CD14-positive monocyte (primary cell): ENCODE data around the gene NDUFS2. TPM values are rescaled to one million over a fixed set of nuclear protein-coding genes. Genes with fewer than 3 reads are reported as not detected.
"Not testable (repeated sequence)": the region's sequence is repeated elsewhere in the genome, so short reads cannot be mapped to it uniquely, and the experiment has no call there.

Source experiments
- DNase-seq, 3 donors: peaks; one replicate each; pipeline ENCODE4 v3.0.0-alpha.2; 2011 to 2022
- H2AFZ ChIP-seq: 2 replicates; pipeline ENCODE4 v1.6.0; 2012; ENCODE audit warnings: mild to moderate bottlenecking, low read depth, low read length, inconsistent platforms; ENCODE audit not compliant: insufficient read depth, poor library complexity, severe bottlenecking
- H3K27ac ChIP-seq, 2 donors: 1 replicate in 1 of 2; 2 replicates in 1 of 2; pipeline ENCODE4 v1.5.1; 2012 to 2013; ENCODE audit warnings: low read length in 2 of 2, control low read depth in 1 of 2, inconsistent platforms in 1 of 2, low read depth in 1 of 2, mild to moderate bottlenecking in 1 of 2
- H3K27me3 ChIP-seq, 2 donors: one replicate each; pipeline versions ENCODE4 v1.6.0 to v1.6.1; 2011 to 2013; ENCODE audit warnings: low read length in 2 of 2; ENCODE audit not compliant: control insufficient read depth in 2 of 2, insufficient read depth in 2 of 2
- H3K36me3 ChIP-seq, 2 donors: replicated peaks in 1 of 2; 1 replicate in 1 of 2; 2 replicates in 1 of 2; pipeline versions ENCODE4 v1.5.1 to v1.6.1; 2012 to 2013; ENCODE audit warnings: low read length in 2 of 2, control low read depth in 1 of 2, inconsistent platforms in 1 of 2, mild to moderate bottlenecking in 1 of 2; ENCODE audit not compliant: insufficient read depth in 2 of 2, control insufficient read depth in 1 of 2
- H3K4me1 ChIP-seq, 2 donors: 1 replicate in 1 of 2; 2 replicates in 1 of 2; pipeline versions ENCODE4 v1.5.1 to v1.6.1; 2012 to 2013; ENCODE audit warnings: low read length in 2 of 2, control low read depth in 1 of 2, inconsistent platforms in 1 of 2, mild to moderate bottlenecking in 1 of 2, moderate library complexity in 1 of 2; ENCODE audit not compliant: insufficient read depth in 2 of 2, control insufficient read depth in 1 of 2
- H3K4me2 ChIP-seq: replicated peaks from 2 replicates; pipeline ENCODE3; 2012; ENCODE audit warnings: low read length, moderate library complexity, mild to moderate bottlenecking; ENCODE audit not compliant: poor library complexity, severe bottlenecking; ENCODE audit errors: extremely low read depth
- H3K4me3 ChIP-seq, 3 experiments: fragments of 200-600 bp in 1 of 3; sonication (generic) in 1 of 3; replicated peaks in 1 of 3; 1 replicate in 2 of 3; 2 replicates in 1 of 3; pipeline ENCODE4 v1.5.1; 2011 to 2013; ENCODE audit warnings: low read length in 3 of 3, mild to moderate bottlenecking in 3 of 3, control low read depth in 2 of 3, low read depth in 2 of 3, inconsistent platforms in 1 of 3, moderate library complexity in 1 of 3
- H3K79me2 ChIP-seq: 2 replicates; pipeline ENCODE4 v1.6.0; 2012; ENCODE audit warnings: mild to moderate bottlenecking, control low read depth, inconsistent platforms, low read length, moderate library complexity; ENCODE audit not compliant: insufficient read depth
- H3K9ac ChIP-seq: 2 replicates; pipeline ENCODE4 v1.6.0; 2017; ENCODE audit warnings: low read length, mild to moderate bottlenecking; ENCODE audit not compliant: insufficient read depth, poor library complexity, severe bottlenecking
- H3K9me3 ChIP-seq, 2 donors: replicated peaks in 1 of 2; 1 replicate in 1 of 2; 2 replicates in 1 of 2; pipeline versions ENCODE4 v1.5.1 to v1.6.1; 2012 to 2013; ENCODE audit warnings: low read length in 2 of 2, control low read depth in 1 of 2; ENCODE audit not compliant: control insufficient read depth in 1 of 2, insufficient read depth in 1 of 2
- H4K20me1 ChIP-seq: 2 replicates; pipeline ENCODE4 v1.6.0; 2012; ENCODE audit warnings: mild to moderate bottlenecking, low read length, control low read depth, moderate library complexity; ENCODE audit not compliant: insufficient read depth
- H3K27ac Mint-ChIP-seq, 7 donors: one replicate each; pipeline ENCODE4 v1.8.0; 2020; ENCODE audit warnings: mild to moderate bottlenecking in 7 of 7, mixed read lengths in 7 of 7, moderate library complexity in 6 of 7, inconsistent platforms in 2 of 7
- H3K27me3 Mint-ChIP-seq, 3 donors: one replicate each; pipeline ENCODE4 v1.8.0; 2021 to 2022; ENCODE audit warnings: low read depth in 3 of 3, mild to moderate bottlenecking in 3 of 3, mixed read lengths in 3 of 3, moderate library complexity in 3 of 3, inconsistent platforms in 1 of 3
- H3K36me3 Mint-ChIP-seq, 2 donors: one replicate each; pipeline ENCODE4 v1.8.0; 2020; ENCODE audit warnings: mixed read lengths in 2 of 2, inconsistent platforms in 1 of 2, mild to moderate bottlenecking in 1 of 2
- H3K4me1 Mint-ChIP-seq: one replicate; pipeline ENCODE4 v1.8.0; 2020; ENCODE audit warnings: mild to moderate bottlenecking, mixed read lengths
- H3K4me3 Mint-ChIP-seq, 2 donors: one replicate each; pipeline ENCODE4 v1.8.0; 2020; ENCODE audit warnings: mild to moderate bottlenecking in 2 of 2, mixed read lengths in 2 of 2, moderate library complexity in 1 of 2
- H3K9me3 Mint-ChIP-seq, 7 donors: one replicate each; pipeline ENCODE4 v1.8.0; 2020 to 2022; ENCODE audit warnings: mixed read lengths in 7 of 7, mild to moderate bottlenecking in 6 of 7, moderate library complexity in 6 of 7, inconsistent platforms in 2 of 7
- WGBS: methylation state at CpG from one replicate; pipeline ENCODE4 v1.1.5; 2013; ENCODE audit warnings: missing lambda C conversion rate; ENCODE audit not compliant: insufficient coverage; 5-methylcytosine and 5-hydroxymethylcytosine counted together
- intact Hi-C, 2 donors: fragments of 100-400 bp; cut with micrococcal nuclease; formaldehyde crosslinking; loops; one replicate each; pipeline versions ENCODE4 v1.15.0 to v1.15.1; 2023
- polyA plus RNA-seq, 3 donors: library from polyadenylated mRNA; depleted of rRNA in 1 of 3; unstranded in 2 of 3; stranded (reverse) in 1 of 3; fragments of 300-500 nt in 2 of 3; fragments of >200 nt in 1 of 3; fragmentation: Illumina TruSeq in 2 of 3; gene quantifications; 1 replicate in 2 of 3; 2 replicates in 1 of 3; pipeline ENCODE4 v1.2.3, GENCODE V29; 2012 to 2021

The NDUFS2 gene
- polyA plus RNA-seq, 3 donors: 87.5 to 119 (median 101) TPM

DNA sequence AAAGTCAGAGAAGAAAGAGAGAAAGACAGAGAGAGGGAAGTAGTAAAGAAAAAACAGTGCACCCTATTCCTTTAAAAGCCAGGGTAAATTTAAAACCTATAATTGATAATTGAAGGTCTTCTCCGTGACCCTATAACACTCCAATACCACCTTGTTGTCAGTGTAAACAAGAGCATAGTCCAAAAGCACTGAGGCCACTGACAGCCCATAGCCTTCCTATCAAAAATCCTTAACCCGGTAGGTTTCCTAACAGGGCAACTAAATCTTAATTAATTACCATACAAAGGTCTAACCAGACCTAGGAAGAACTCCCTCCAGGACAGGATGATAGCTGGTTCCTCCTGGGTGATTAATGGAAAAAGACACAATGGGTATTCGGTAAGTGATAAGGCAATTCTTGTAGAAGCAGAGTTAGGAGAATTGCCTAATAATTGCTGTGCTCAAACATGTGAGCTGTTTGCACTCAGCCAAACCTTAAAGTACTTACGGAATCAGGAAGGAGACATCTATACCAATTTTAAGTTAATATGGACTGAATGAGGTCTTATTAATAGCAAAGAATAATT is 53.9 kb downstream of the NDUFS2 start:
- H2AFZ ChIP-seq, DNase-seq, H3K27ac ChIP-seq, H3K4me1 ChIP-seq, H3K4me2 ChIP-seq, H3K9ac ChIP-seq, H3K36me3 ChIP-seq, H3K4me3 ChIP-seq, intact Hi-C loops, H3K4me3 Mint-ChIP-seq, H4K20me1 ChIP-seq, H3K79me2 ChIP-seq: not testable (repeated sequence)
- H3K27ac Mint-ChIP-seq: peak overlapping the region in 1 of 7 donors; percentile 61
- Histone ChIP-seq H3K27me3 (peaks cover 34 to 44% of the 10 kb centered on the region in 2 donors), H3K9me3 (peaks cover 23 to 46% of the 10 kb centered on the region in 2 donors)
- peaks cover 19% of the 10 kb centered on the region for H3K4me1 Mint-ChIP-seq
- peaks cover 20 to 33% (median 24%) of the 10 kb centered on the region in 7 donors for H3K9me3 Mint-ChIP-seq
- H3K36me3 Mint-ChIP-seq: peaks cover 12 to 14% of the 10 kb centered on the region in 2 donors
- WGBS: no CpG with 5 or more reads among the region's 4 CpGs
- peaks cover 42 to 47% (median 43%) of the 10 kb centered on the region in 3 donors for H3K27me3 Mint-ChIP-seq

DNA sequence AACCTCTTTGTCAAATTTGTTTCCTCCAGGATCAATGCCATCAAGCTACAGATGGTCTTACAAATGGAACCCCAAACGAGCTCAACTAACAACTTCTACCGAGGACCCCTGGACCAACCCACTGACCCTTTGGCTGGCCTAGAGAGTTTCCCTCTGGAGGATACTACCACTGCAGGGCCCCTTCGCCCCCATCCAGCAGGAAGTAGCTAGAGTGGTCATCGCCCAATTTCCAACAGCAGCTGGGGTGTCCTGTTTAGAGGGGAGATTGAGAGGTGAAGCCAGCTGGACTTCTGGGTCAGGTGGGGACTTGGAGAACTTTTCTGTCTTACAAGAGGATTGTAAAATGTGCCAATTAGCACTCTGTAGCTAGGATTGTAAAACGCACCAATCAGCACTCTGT is 54.9 kb downstream of the NDUFS2 start:
- peak overlapping the region in 1 of 2 donors; percentile 82 for H3K4me3 Mint-ChIP-seq
- intact Hi-C loops, H3K9ac ChIP-seq, H3K27ac ChIP-seq, H3K4me2 ChIP-seq, H4K20me1 ChIP-seq, H3K27ac Mint-ChIP-seq, H3K36me3 ChIP-seq, H3K79me2 ChIP-seq, DNase-seq, H3K4me1 ChIP-seq, H3K4me3 ChIP-seq, H2AFZ ChIP-seq: not testable (repeated sequence)
- peaks cover 23 to 46% of the 10 kb centered on the region in 2 donors for H3K9me3 ChIP-seq
- H3K27me3 ChIP-seq: peaks cover 39 to 54% of the 10 kb centered on the region in 2 donors
- WGBS: 100% methylated on average over 1 of the region's 5 CpGs
- peaks cover 20 to 32% (median 24%) of the 10 kb centered on the region in 7 donors for H3K9me3 Mint-ChIP-seq
- H3K36me3 Mint-ChIP-seq: peaks cover 12 to 14% of the 10 kb centered on the region in 2 donors
- peaks cover 50 to 55% (median 52%) of the 10 kb centered on the region in 3 donors for H3K27me3 Mint-ChIP-seq
- peaks cover 20% of the 10 kb centered on the region for H3K4me1 Mint-ChIP-seq
